Measurements from ENCODE around the gene HDGFL3. TPM values are rescaled to one million over a fixed set of nuclear protein-coding genes. Genes with fewer than 3 reads are reported as not detected.
"Not testable (repeated sequence)": the region's sequence is repeated elsewhere in the genome, so short reads cannot be mapped to it uniquely, and the experiment has no call there.

Gene HDGFL3
- total RNA-seq, 1 donor = 52.0 TPM

DNA sequence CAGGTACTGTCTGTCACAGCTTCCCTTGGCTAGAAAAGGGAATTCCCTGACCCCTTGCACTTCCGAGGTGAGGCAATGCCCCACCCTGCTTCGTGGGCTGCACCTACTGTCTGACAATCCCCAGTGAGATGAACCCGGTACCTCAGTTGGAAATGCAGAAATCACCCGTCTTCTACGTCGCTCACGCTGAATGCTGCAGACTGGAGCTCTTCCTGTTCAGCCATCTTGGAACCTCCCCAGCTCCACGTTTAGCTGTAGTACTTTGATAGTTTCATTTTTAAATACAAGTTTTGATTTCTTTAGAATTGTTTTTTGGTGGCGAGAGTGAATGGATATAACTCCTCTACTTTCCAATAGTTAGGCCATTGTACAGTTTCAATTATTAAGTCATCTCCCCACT, 17.8 kb upstream of the HDGFL3 start:
- H3K4me3 ChIP-seq (ENCODE audit: low read depth, low read length) = no peak overlapping the region
- DNase-seq (ENCODE audit: low read depth) = no peak
- TF ChIP-seq, protein P1, sequence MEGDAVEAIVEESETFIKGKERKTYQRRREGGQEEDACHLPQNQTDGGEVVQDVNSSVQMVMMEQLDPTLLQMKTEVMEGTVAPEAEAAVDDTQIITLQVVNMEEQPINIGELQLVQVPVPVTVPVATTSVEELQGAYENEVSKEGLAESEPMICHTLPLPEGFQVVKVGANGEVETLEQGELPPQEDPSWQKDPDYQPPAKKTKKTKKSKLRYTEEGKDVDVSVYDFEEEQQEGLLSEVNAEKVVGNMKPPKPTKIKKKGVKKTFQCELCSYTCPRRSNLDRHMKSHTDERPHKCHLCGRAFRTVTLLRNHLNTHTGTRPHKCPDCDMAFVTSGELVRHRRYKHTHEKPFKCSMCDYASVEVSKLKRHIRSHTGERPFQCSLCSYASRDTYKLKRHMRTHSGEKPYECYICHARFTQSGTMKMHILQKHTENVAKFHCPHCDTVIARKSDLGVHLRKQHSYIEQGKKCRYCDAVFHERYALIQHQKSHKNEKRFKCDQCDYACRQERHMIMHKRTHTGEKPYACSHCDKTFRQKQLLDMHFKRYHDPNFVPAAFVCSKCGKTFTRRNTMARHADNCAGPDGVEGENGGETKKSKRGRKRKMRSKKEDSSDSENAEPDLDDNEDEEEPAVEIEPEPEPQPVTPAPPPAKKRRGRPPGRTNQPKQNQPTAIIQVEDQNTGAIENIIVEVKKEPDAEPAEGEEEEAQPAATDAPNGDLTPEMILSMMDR (IDR thresholded peaks at IDR 0.05; ENCODE audit: insufficient read depth, low read length) = no peak

DNA sequence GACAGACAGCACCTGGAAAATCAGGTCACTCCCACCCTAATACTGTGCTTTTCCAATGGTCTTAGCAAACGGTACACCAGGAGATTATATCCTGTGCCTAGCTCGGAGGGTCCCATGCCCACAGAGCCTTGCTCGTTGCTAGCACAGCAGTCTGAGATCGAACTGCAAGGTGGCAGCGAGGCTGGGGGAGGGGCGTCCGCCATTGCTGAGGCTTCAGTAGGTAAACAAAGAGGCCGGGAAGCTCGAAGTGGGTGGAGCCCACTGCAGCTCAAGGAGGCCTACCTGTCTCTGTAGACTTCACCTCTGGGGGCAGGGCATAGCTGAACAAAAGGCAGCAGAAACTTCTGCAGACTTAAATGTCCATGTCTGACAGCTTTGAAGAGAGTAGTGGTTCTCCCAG, 14.2 kb upstream of the HDGFL3 start:
- DNase-seq (ENCODE audit: low read depth); H3K4me3 ChIP-seq (ENCODE audit: low read depth, low read length): not testable (repeated sequence)

DNA sequence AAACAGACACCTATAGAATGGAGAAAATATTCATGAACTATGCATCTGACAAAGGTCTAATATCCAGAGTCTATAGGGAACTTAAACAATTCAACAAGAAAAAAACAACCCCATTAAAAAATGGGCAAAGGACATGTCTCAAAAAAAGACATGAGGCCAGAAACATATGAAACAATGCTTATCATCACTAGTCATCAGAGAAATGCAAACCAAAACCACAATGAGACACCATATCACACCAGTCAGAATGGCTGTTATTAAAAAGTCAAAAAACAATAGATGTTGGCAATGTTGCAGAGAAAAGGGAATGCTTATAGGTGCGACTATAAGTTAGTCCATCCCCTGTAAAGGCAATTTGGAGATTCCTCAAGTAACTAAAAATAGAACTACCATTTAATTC, 11.4 kb upstream of the HDGFL3 start:
- peak; percentile 16 for DNase-seq (ENCODE audit: low read depth)
- no peak overlapping the region for H3K4me3 ChIP-seq (ENCODE audit: low read depth, low read length)
- TF ChIP-seq, protein P1 (IDR thresholded peaks at IDR 0.05; ENCODE audit: insufficient read depth, low read length) = no peak

DNA sequence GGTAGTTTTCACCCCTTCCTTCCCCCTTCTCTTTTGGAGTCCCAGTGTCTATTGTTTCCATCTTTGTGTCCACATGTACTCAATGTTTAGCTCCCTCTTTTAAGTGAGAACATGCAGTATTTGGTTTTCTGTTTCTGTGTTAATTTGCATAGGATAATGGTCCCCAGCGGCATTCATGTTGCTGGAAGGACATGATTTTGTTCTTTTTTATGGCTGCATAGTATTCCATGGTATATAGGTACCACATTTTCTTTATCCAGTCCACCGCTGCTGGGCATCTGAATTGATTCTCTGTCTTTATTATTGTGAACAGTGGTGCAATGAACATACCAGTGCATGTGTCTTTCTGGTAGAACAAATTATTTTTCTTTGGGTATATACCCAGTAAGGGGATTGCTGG, 7.7 kb upstream of the HDGFL3 start:
- no peak for DNase-seq (ENCODE audit: low read depth)
- no peak overlapping the region for H3K4me3 ChIP-seq (ENCODE audit: low read depth, low read length)
- TF ChIP-seq, protein P1 (IDR thresholded peaks at IDR 0.05; ENCODE audit: insufficient read depth, low read length) = no peak

DNA sequence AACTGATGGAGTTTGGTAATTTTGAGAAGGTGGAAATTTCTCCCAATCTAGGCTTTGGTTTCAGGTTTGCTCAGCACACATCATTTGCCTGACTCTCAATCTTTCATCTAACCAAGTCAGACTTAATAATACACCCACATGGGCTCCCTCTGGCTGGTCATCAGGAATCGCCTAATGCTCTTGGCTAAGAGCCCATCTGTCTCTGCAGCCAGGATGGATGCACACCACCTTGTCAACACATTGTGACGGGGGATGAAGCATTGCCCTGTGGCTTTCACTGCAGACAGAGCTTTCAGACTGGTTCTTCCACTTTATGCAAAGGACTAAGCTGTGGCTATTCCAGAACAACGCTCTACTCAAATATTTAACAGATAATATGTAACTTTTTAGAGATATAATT, 3.0 kb upstream of the HDGFL3 start:
- peak; percentile 21 for DNase-seq (ENCODE audit: low read depth)
- TF ChIP-seq, protein P1 (IDR thresholded peaks at IDR 0.05; ENCODE audit: insufficient read depth, low read length) = no peak
- H3K4me3 ChIP-seq (ENCODE audit: low read depth, low read length) = no peak overlapping the region

DNA sequence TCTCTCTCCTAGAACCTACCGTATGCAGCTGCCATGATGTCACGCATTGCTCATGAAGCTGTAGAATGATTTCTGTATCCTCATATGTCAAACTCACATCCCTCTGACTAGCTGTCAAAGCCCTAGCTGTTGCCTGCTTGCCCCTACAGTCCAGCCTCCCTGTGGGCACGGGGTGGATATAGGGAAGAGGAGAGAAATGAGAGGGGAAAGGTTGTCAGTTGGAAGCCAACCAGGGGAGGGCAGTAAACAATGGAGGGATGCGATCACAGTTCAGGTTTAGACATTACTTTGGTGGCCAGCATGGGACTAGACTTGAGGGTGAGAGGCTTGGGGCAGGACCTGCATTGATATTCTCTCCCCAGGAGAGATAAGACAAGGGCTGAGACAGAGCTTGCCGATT, 1.7 kb upstream of the HDGFL3 start:
- DNase-seq (ENCODE audit: low read depth) = no peak
- no peak overlapping the region for H3K4me3 ChIP-seq (ENCODE audit: low read depth, low read length)
- TF ChIP-seq, protein P1 (IDR thresholded peaks at IDR 0.05; ENCODE audit: insufficient read depth, low read length) = no peak

DNA sequence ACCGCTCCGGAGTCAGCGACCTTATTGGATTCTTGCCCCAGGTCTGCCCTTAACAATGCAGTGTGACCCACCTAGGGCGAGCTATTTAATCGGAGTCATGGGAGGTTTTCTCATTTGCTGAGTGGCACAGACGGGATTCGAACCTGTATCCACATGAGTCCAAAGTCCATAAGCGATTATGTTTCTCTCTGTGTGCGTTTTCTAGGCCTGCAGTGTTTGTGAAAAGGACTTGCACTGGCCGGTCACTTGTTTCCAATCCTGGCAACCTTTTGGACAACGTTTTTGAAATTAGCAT, 691 bp upstream of the HDGFL3 start:
- peak; percentile 22 for DNase-seq (ENCODE audit: low read depth)

More for the DNA sequence above, 691 bp upstream of the HDGFL3 start:
- TF ChIP-seq, protein P1 (IDR thresholded peaks at IDR 0.05; ENCODE audit: insufficient read depth, low read length) = no peak
- peak overlapping the region; percentile 71 for H3K4me3 ChIP-seq (ENCODE audit: low read depth, low read length)
